ENCODE measurements around the gene MBTD1. TPM values are rescaled to one million over a fixed set of nuclear protein-coding genes. Genes with fewer than 3 reads are reported as not detected.
"Not testable (repeated sequence)": the region's sequence is repeated elsewhere in the genome, so short reads cannot be mapped to it uniquely, and the experiment has no call there.

The MBTD1 gene
- total RNA-seq, 2 donors from 2014 or later, result 19.6 to 25.1 TPM

- Histone ChIP-seq H3K27me3 (replicated peaks; ENCODE audit: insufficient read depth) (no peaks in the 10 kb centered on the region), H3K4me1 (replicated peaks) (no peaks in the 10 kb centered on the region), H3K36me3 (no peaks in the 10 kb centered on the region), H3K27ac (no peak overlapping the region), H3K4me3 (no peak overlapping the region), H3K9me3 (no peaks in the 10 kb centered on the region)
- TF ChIP-seq POLR2AphosphoS5 (IDR thresholded peaks at IDR 0.05), result no peak
- no peak for TF ChIP-seq POLR2A (IDR thresholded peaks at IDR 0.05)
- TF ChIP-seq CTCF (IDR thresholded peaks at IDR 0.05), result no peak
- intact Hi-C loops (cut with DNase I), result no loop called here
- WGBS, result 93% methylated on average over 3 of the region's 3 CpGs
- DNase-seq (ENCODE audit: low spot score), result no peak
These were observed 30.0 kb downstream of the MBTD1 start for GRCh38 chr17:51229889-51230288.

DNA sequence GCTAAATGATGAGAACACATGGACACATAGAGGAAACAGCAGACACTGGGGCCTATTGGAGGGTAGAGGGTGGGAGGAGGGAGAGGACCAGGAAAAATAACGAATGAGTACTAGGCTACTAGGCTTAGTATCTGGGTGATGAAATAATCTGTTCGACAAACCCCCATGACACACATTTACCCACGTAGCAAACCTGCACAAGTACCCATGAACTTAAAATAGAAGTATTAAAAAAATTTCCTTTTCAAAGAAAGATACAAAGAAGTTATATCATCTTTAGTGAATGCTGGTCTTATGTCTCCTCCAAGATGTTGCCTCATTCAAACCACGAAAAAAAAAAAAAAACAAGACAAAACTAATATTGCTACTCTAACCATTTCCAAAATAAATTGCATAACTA is 31.7 kb downstream of the MBTD1 start:
- no peaks in the 10 kb centered on the region for H3K4me1 ChIP-seq (replicated peaks)
- intact Hi-C loops (cut with DNase I), result no loop called here
- WGBS, result 73% methylated on average over 4 of the region's 4 CpGs

GRCh38 chr17:51225523-51225922 is 34.3 kb downstream of the MBTD1 start:
- H3K9me3 ChIP-seq; H3K4me1 ChIP-seq (replicated peaks); DNase-seq (ENCODE audit: low spot score); H3K4me3 ChIP-seq; H3K27me3 ChIP-seq (replicated peaks; ENCODE audit: insufficient read depth); H3K27ac ChIP-seq; H3K36me3 ChIP-seq; intact Hi-C loops (cut with DNase I): not testable (repeated sequence)
- 85% methylated on average over 7 of the region's 7 CpGs for WGBS

More for the DNA sequence above, 31.7 kb downstream of the MBTD1 start:
- TF ChIP-seq CTCF (IDR thresholded peaks at IDR 0.05) (no peak), POLR2A (IDR thresholded peaks at IDR 0.05) (no peak), POLR2AphosphoS5 (IDR thresholded peaks at IDR 0.05) (no peak)
- no peak overlapping the region for H3K27ac ChIP-seq
- no peak for DNase-seq (ENCODE audit: low spot score)
- H3K4me3 ChIP-seq, result no peak overlapping the region
- H3K27me3 ChIP-seq (replicated peaks; ENCODE audit: insufficient read depth), result no peaks in the 10 kb centered on the region
- no peaks in the 10 kb centered on the region for H3K36me3 ChIP-seq
- H3K9me3 ChIP-seq, result no peaks in the 10 kb centered on the region

GRCh38 chr17:51224402-51225262 is 35.2 kb downstream of the MBTD1 start:
- no peak overlapping the region for H3K27ac ChIP-seq
- H3K4me1 ChIP-seq (replicated peaks), result peaks cover under 1% of the 10 kb centered on the region
- H3K27me3 ChIP-seq (replicated peaks; ENCODE audit: insufficient read depth), result no peaks in the 10 kb centered on the region
- intact Hi-C loops (cut with DNase I), result no loop called here
- no peak for DNase-seq (ENCODE audit: low spot score)
- TF ChIP-seq POLR2A (IDR thresholded peaks at IDR 0.05) (no peak), CTCF (IDR thresholded peaks at IDR 0.05) (no peak), POLR2AphosphoS5 (IDR thresholded peaks at IDR 0.05) (no peak)
- H3K9me3 ChIP-seq, result no peaks in the 10 kb centered on the region
- 5% methylated on average over 10 of the region's 10 CpGs for WGBS
- H3K4me3 ChIP-seq, result no peak overlapping the region
- no peaks in the 10 kb centered on the region for H3K36me3 ChIP-seq

DNA sequence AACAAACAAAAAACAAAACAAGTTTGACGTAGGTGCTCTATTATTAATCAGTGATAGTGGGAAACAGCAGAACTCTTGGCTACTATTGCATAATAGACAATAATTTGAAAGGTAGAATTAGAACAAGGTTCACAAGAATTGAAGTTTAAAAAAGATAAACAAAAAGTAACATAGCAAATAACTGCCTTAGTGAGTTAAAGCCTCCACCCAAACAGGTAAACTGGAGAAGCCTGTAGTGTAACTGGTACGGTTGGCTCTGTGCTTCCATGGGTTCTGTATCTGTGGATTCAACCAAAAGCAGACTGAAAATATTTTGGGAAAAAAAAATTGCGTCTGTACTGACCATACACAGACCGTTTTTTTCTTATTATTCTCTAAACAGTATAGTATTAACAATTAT is 38.5 kb downstream of the MBTD1 start:
- intact Hi-C loops (cut with DNase I), result no loop called here
- peak; percentile 30 for DNase-seq (ENCODE audit: low spot score)
- peak overlapping the region in 1 of 2 donors; percentile 1 for H3K27ac ChIP-seq
- TF ChIP-seq POLR2AphosphoS5 (IDR thresholded peaks at IDR 0.05) (peak; percentile 57), POLR2A (IDR thresholded peaks at IDR 0.05) (no peak)
- no peak overlapping the region for H3K4me3 ChIP-seq
- no peaks in the 10 kb centered on the region for H3K36me3 ChIP-seq
- H3K4me1 ChIP-seq (replicated peaks), result peaks cover 5% of the 10 kb centered on the region
- WGBS, result 71% methylated on average over 4 of the region's 4 CpGs
- H3K27me3 ChIP-seq (replicated peaks; ENCODE audit: insufficient read depth), result no peaks in the 10 kb centered on the region
- H3K9me3 ChIP-seq, result no peaks in the 10 kb centered on the region

DNA sequence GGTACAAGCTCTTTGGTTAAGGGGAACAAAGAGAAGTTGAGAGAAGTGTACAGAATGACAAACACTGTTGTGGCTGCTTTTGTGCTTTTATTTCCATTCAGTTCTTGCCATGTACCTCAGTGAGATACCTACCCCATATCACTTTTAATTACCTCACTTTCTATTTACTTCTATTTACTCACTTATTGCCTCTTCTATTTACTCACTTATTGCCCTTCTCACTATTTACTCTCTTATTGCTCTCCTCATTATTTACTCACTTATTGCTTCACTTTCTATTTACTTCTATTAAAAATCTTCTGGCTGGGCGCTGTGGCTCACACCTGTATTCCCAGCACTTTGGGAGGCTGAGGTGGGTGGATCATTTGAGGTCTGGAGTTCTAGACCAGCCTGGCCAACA is 41.9 kb downstream of the MBTD1 start:
- TF ChIP-seq POLR2A (IDR thresholded peaks at IDR 0.05) (no peak), POLR2AphosphoS5 (IDR thresholded peaks at IDR 0.05) (no peak), CTCF (IDR thresholded peaks at IDR 0.05) (no peak)
- intact Hi-C loops (cut with DNase I), result no loop called here
- Histone ChIP-seq H3K27ac (no peak overlapping the region), H3K27me3 (replicated peaks; ENCODE audit: insufficient read depth) (no peaks in the 10 kb centered on the region), H3K4me3 (no peak overlapping the region), H3K9me3 (no peaks in the 10 kb centered on the region), H3K4me1 (replicated peaks) (peaks cover 5% of the 10 kb centered on the region), H3K36me3 (no peaks in the 10 kb centered on the region)
- no peak for DNase-seq (ENCODE audit: low spot score)
- WGBS, result 83% methylated on average over 1 of the region's 1 CpG
